Liver (tissue), 9 donors: ENCODE measurements around the gene SGCD. TPM values are rescaled to one million over a fixed set of nuclear protein-coding genes. Genes with fewer than 3 reads are reported as not detected.

ENCODE experiments used
- DNase-seq: peaks from one replicate; pipeline ENCODE4 v3.0.0-alpha.2; 2017; ENCODE audit warnings: low spot score
- H3K27ac ChIP-seq, 2 donors: one replicate each; pipeline ENCODE4 v1.7.0; 2013; ENCODE audit warnings: inconsistent platforms in 2 of 2, low read length in 2 of 2, control low read depth in 1 of 2, low read depth in 1 of 2, mild to moderate bottlenecking in 1 of 2
- H3K27me3 ChIP-seq, 4 donors: one replicate each; pipeline versions ENCODE4 v1.6.1 to v1.7.0; 2013; ENCODE audit warnings: low read length in 3 of 4, inconsistent platforms in 1 of 4, mild to moderate bottlenecking in 1 of 4, moderate library complexity in 1 of 4; ENCODE audit not compliant: control insufficient read depth in 4 of 4, insufficient read depth in 4 of 4
- H3K36me3 ChIP-seq, 4 donors: one replicate each; pipeline versions ENCODE4 v1.6.1 to v1.7.0; 2013; ENCODE audit warnings: low read length in 3 of 4, mild to moderate bottlenecking in 3 of 4, low read depth in 1 of 4, moderate library complexity in 1 of 4; ENCODE audit not compliant: control insufficient read depth in 4 of 4, insufficient read depth in 3 of 4
- H3K4me1 ChIP-seq, 4 donors: one replicate each; pipeline versions ENCODE4 v1.6.1 to v1.7.0; 2013; ENCODE audit warnings: low read length in 3 of 4, mild to moderate bottlenecking in 3 of 4, moderate library complexity in 1 of 4; ENCODE audit not compliant: control insufficient read depth in 4 of 4, insufficient read depth in 4 of 4
- H3K4me3 ChIP-seq, 3 donors: one replicate each; pipeline versions ENCODE4 v1.6.1 to v1.7.0; 2013; ENCODE audit warnings: low read length in 3 of 3, control low read depth in 1 of 3, low read depth in 1 of 3, mild to moderate bottlenecking in 1 of 3
- H3K9ac ChIP-seq, 2 donors: one replicate each; pipeline ENCODE4 v1.7.0; 2013; ENCODE audit warnings: low read length in 2 of 2, mild to moderate bottlenecking in 2 of 2, moderate library complexity in 2 of 2, control low read depth in 1 of 2, low read depth in 1 of 2
- H3K9me3 ChIP-seq, 4 donors: one replicate each; pipeline versions ENCODE4 v1.6.1 to v1.7.0; 2013; ENCODE audit warnings: low read length in 3 of 4; ENCODE audit not compliant: control insufficient read depth in 4 of 4
- ATF3 ChIP-seq: IDR thresholded peaks from 2 replicates; pipeline ENCODE4 v1.6.1; 2016; ENCODE audit warnings: antibody characterized with exemption
- CTCF ChIP-seq: fragments of 150-350 bp; IDR thresholded peaks from 2 replicates; pipeline ENCODE4 v1.5.1; 2017; ENCODE audit warnings: improper control_type of control experiment, low read depth, low read length; ENCODE audit not compliant: missing input control
- EGR1 ChIP-seq, 2 donors: IDR thresholded peaks; 2 replicates each; pipeline ENCODE4 v1.6.1; 2016 to 2018; ENCODE audit warnings: antibody characterized with exemption in 2 of 2, low read depth in 2 of 2
- FOXA1 ChIP-seq: IDR thresholded peaks from 2 replicates; pipeline ENCODE4 v1.6.1; 2016; ENCODE audit warnings: antibody characterized with exemption
- FOXA2 ChIP-seq: IDR thresholded peaks from 2 replicates; pipeline ENCODE4 v1.6.1; 2016; ENCODE audit warnings: antibody characterized with exemption
- GABPA ChIP-seq, 2 donors: IDR thresholded peaks in 1 of 2; conservative IDR thresholded peaks in 1 of 2; 2 replicates each; pipeline ENCODE4 v1.6.1; 2016; ENCODE audit warnings: antibody characterized with exemption in 2 of 2, mild to moderate bottlenecking in 1 of 2, moderate library complexity in 1 of 2
- HNF4A ChIP-seq, 2 donors: conservative IDR thresholded peaks; 2 replicates each; pipeline ENCODE4 v1.6.1; 2016; ENCODE audit warnings: antibody characterized with exemption in 2 of 2, mild to moderate bottlenecking in 2 of 2
- HNF4G ChIP-seq: IDR thresholded peaks from 2 replicates; pipeline ENCODE4 v1.6.1; 2016; ENCODE audit warnings: antibody characterized with exemption
- JUND ChIP-seq, 2 donors: IDR thresholded peaks; 2 replicates each; pipeline ENCODE4 v1.6.1; 2016; ENCODE audit warnings: antibody characterized with exemption in 2 of 2
- MAX ChIP-seq: IDR thresholded peaks from 2 replicates; pipeline ENCODE4 v1.6.1; 2016; ENCODE audit warnings: antibody characterized with exemption
- RAD21 ChIP-seq, 2 donors: IDR thresholded peaks; 2 replicates each; pipeline ENCODE4 v1.6.1; 2016; ENCODE audit warnings: antibody characterized with exemption in 2 of 2, mild to moderate bottlenecking in 2 of 2
- REST ChIP-seq: IDR thresholded peaks from 2 replicates; pipeline ENCODE4 v1.6.1; 2016; ENCODE audit warnings: antibody characterized with exemption, mild to moderate bottlenecking
- RXRA ChIP-seq, 2 donors: IDR thresholded peaks; 2 replicates each; pipeline ENCODE4 v1.6.1; 2017 to 2018; ENCODE audit warnings: antibody characterized with exemption in 2 of 2, mild to moderate bottlenecking in 1 of 2
- SP1 ChIP-seq: IDR thresholded peaks from 2 replicates; pipeline ENCODE4 v1.6.1; 2018; ENCODE audit warnings: antibody characterized with exemption, mild to moderate bottlenecking
- TAF1 ChIP-seq: conservative IDR thresholded peaks from 2 replicates; pipeline ENCODE4 v1.6.1; 2016; ENCODE audit warnings: antibody characterized with exemption, mild to moderate bottlenecking
- YY1 ChIP-seq: IDR thresholded peaks from 2 replicates; pipeline ENCODE4 v1.6.1; 2016; ENCODE audit warnings: antibody characterized with exemption, mild to moderate bottlenecking
- ZBTB33 ChIP-seq: IDR thresholded peaks from 2 replicates; pipeline ENCODE4 v1.6.1; 2016; ENCODE audit warnings: antibody characterized with exemption
- WGBS: extraction: QIAGEN DNeasy Blood & Tissue Kit; methylation state at CpG from one replicate; pipeline ENCODE4 v1.1.7; 2013; 5-methylcytosine and 5-hydroxymethylcytosine counted together
- polyA plus RNA-seq, 2 donors: library from polyadenylated mRNA; stranded (reverse) in 1 of 2; unstranded in 1 of 2; fragments of 200-250 nt in 1 of 2; fragments of >200 nt in 1 of 2; fragmentation: Nextera tagmentation in 1 of 2; extraction: Ambion mirVana in 1 of 2; gene quantifications; one replicate each; pipeline versions ENCODE4 v1.2.1 to v1.2.3, GENCODE V29; 2013 to 2015
- total RNA-seq, 2 donors: library from RNA; depleted of rRNA; stranded (reverse); fragments of >200 nt; gene quantifications; one replicate each; pipeline ENCODE4 v1.2.3, GENCODE V29; 2014
- donor health status: healthy.
- donor health status: healthy.
- donor health status: healthy.
- donor health status: healthy.
- donor health status: healthy.

Gene SGCD
- total and polyA plus RNA-seq, 4 donors: 0.35 to 1.7 (median 1.0) TPM

- no peaks in the 10 kb centered on the region for H3K27me3 ChIP-seq
- H3K27ac ChIP-seq: no peak overlapping the region
- no peaks in the 10 kb centered on the region for H3K4me1 ChIP-seq
- no peak for DNase-seq
- no peak overlapping the region for H3K4me3 ChIP-seq
- no peaks in the 10 kb centered on the region for H3K9me3 ChIP-seq
- TF ChIP-seq ATF3 (no peak), JUND (IDR thresholded peaks at IDR 0.05) (no peak), RXRA (IDR thresholded peaks at IDR 0.05) (no peak), YY1 (no peak), GABPA (IDR thresholded peaks at IDR 0.05 in 1 of 2, conservative IDR thresholded peaks at IDR 0.05 in 1 of 2) (no peak), HNF4A (conservative IDR thresholded peaks at IDR 0.05) (no peak), HNF4G (no peak), RAD21 (IDR thresholded peaks at IDR 0.05) (no peak), CTCF (no peak), EGR1 (IDR thresholded peaks at IDR 0.05; ENCODE audit: low read depth in 2 of 2) (no peak), ZBTB33 (no peak), REST (no peak), TAF1 (no peak), MAX (no peak), FOXA1 (no peak), FOXA2 (no peak)
- H3K36me3 ChIP-seq: no peaks in the 10 kb centered on the region
- H3K9ac ChIP-seq: no peak overlapping the region
- WGBS: 83% methylated on average over 2 of the region's 2 CpGs
Measured at GRCh38 chr5:156684216-156684615, 357.3 kb downstream of the SGCD start.

GRCh38 chr5:156685481-156685880 is 358.5 kb downstream of the SGCD start:
- Histone ChIP-seq H3K9me3 (no peaks in the 10 kb centered on the region), H3K36me3 (no peaks in the 10 kb centered on the region), H3K4me3 (no peak overlapping the region), H3K9ac (no peak overlapping the region), H3K27ac (no peak overlapping the region), H3K4me1 (no peaks in the 10 kb centered on the region), H3K27me3 (no peaks in the 10 kb centered on the region)
- DNase-seq: no peak
- TF ChIP-seq ATF3: no peak
- TF ChIP-seq SP1: no peak
- TF ChIP-seq CTCF: no peak
- no peak for TF ChIP-seq HNF4G
- TF ChIP-seq TAF1: no peak
- no peak for TF ChIP-seq GABPA (IDR thresholded peaks at IDR 0.05 in 1 of 2, conservative IDR thresholded peaks at IDR 0.05 in 1 of 2)
- TF ChIP-seq FOXA1: no peak
- no peak for TF ChIP-seq JUND (IDR thresholded peaks at IDR 0.05)
- TF ChIP-seq REST: no peak
- TF ChIP-seq EGR1 (IDR thresholded peaks at IDR 0.05; ENCODE audit: low read depth in 2 of 2): no peak
- TF ChIP-seq FOXA2: no peak
- no peak for TF ChIP-seq RAD21 (IDR thresholded peaks at IDR 0.05)
- TF ChIP-seq RXRA (IDR thresholded peaks at IDR 0.05): no peak
